Measurements from ENCODE around the gene TMEM135. TPM values are rescaled to one million over a fixed set of nuclear protein-coding genes. Genes with fewer than 3 reads are reported as not detected.

TMEM135 gene
- total RNA-seq, 1 donor from 2014 or later = 16.4 TPM

DNA sequence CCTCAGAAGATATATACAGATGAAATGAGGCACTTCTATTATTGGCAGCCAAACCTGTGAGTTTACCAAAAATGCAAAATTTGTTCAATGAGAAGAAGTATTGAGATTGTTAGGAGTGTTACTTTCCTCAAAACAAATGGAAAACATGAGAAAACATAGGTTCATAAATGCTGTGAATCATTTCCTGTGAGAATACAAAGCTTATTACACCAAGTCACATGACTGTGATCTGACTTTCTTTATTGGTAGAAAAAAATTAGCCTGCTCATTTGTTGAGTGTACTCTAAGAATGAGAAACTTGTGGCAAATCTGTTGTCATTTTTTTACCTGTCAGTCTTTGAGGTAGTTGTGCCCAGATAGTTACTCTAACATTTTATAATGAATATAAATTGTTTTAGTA is 215.1 kb downstream of the TMEM135 start:
- Histone ChIP-seq H3K27ac (replicated peaks) (no peak overlapping the region), H3K4me1 (no peaks in the 10 kb centered on the region), H3K36me3 (no peaks in the 10 kb centered on the region), H3K4me3 (no peak overlapping the region), H3K27me3 (ENCODE audit: low read depth) (no peaks in the 10 kb centered on the region), H3K9me3 (replicated peaks) (no peaks in the 10 kb centered on the region)
- intact Hi-C loops (cut with micrococcal nuclease) = no loop called here
- no peak for DNase-seq
- TF ChIP-seq, protein P1, sequence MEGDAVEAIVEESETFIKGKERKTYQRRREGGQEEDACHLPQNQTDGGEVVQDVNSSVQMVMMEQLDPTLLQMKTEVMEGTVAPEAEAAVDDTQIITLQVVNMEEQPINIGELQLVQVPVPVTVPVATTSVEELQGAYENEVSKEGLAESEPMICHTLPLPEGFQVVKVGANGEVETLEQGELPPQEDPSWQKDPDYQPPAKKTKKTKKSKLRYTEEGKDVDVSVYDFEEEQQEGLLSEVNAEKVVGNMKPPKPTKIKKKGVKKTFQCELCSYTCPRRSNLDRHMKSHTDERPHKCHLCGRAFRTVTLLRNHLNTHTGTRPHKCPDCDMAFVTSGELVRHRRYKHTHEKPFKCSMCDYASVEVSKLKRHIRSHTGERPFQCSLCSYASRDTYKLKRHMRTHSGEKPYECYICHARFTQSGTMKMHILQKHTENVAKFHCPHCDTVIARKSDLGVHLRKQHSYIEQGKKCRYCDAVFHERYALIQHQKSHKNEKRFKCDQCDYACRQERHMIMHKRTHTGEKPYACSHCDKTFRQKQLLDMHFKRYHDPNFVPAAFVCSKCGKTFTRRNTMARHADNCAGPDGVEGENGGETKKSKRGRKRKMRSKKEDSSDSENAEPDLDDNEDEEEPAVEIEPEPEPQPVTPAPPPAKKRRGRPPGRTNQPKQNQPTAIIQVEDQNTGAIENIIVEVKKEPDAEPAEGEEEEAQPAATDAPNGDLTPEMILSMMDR (IDR thresholded peaks at IDR 0.05; ENCODE audit: borderline replicate concordance) = no peak

DNA sequence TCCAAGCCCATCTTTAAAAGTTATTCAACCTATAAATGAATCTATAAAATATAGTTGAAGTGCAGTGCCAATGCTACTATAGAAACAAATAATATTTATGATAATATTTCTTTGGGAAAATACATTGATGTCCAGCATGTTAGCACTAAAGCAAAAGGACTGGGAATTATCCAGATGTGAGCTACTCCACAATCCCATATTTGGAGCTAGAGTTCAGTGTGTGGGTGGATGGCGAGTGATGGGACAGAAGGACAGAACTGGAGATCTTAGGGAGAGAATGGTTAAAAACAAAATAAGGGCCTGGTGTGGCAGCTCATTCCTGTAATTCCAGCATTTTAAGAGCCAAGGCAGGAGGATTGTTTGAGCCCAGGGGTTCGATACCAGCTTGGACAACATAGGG is 216.8 kb downstream of the TMEM135 start:
- Histone ChIP-seq H3K9me3 (replicated peaks) (no peaks in the 10 kb centered on the region), H3K36me3 (no peaks in the 10 kb centered on the region), H3K27me3 (ENCODE audit: low read depth) (no peaks in the 10 kb centered on the region), H3K4me1 (peaks cover 1% of the 10 kb centered on the region), H3K4me3 (no peak overlapping the region), H3K27ac (replicated peaks) (peak overlapping the region; percentile 17)
- TF ChIP-seq, protein P1 (IDR thresholded peaks at IDR 0.05; ENCODE audit: borderline replicate concordance) = no peak
- intact Hi-C loops (cut with micrococcal nuclease) = no loop called here
- DNase-seq = no peak

DNA sequence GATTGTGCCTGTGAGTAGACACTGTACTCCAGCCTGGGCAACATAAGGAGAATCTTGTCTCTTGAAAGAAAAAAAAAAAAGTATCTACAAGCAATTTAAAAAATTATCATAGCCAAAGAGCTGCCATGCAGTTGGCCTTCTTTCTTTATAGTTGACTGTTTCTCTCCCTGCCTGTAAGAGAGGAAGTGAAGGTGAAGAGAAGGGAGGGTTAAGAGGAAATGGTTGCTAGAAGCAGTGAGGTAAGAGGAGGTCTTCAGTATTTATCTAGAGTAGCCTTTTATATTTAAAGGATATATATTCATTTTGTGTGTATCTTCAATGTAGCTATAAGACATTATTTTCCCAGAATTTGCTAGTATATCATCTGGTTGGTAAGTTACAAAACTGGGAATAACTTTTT is 217.9 kb downstream of the TMEM135 start:
- Histone ChIP-seq H3K27ac (replicated peaks) (no peak overlapping the region), H3K27me3 (ENCODE audit: low read depth) (no peaks in the 10 kb centered on the region), H3K9me3 (replicated peaks) (no peaks in the 10 kb centered on the region), H3K36me3 (no peaks in the 10 kb centered on the region), H3K4me1 (peaks cover 11% of the 10 kb centered on the region), H3K4me3 (no peak overlapping the region)
- DNase-seq = no peak
- intact Hi-C loops (cut with micrococcal nuclease) = no loop called here
- TF ChIP-seq, protein P1 (IDR thresholded peaks at IDR 0.05; ENCODE audit: borderline replicate concordance) = no peak

DNA sequence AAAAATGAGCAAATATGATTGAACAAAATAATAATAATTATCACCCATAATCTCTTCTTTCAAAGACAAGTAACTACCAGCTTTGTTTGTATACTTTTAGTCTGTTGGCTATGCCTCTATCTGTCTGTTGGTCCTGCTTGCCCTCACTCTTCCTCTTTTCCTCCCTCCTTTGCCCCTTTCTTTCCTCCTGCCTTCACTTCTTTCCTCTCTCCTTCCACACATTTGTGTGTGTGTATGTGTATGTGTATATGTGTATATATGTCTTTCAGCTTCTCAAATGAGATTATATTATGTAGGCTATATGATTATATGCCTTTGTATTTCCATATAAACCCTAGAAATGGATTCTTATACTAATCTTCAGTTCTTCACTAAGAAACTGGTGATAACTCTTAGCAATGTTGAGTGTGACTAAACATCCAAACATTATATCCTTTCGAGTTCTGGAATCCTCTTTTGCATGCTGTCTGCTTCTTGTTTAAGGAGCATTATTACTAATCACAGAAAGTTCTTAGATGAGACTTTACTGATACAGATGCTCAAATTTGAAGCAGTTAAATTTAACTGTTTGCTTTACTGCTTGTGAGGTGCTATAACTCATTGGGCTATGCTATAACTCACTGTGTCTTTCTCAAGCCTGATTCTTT is 219.1 kb downstream of the TMEM135 start:
- no peaks in the 10 kb centered on the region for H3K27me3 ChIP-seq (ENCODE audit: low read depth)
- TF ChIP-seq, protein P1 (IDR thresholded peaks at IDR 0.05; ENCODE audit: borderline replicate concordance) = no peak
- H3K27ac ChIP-seq (replicated peaks) = no peak overlapping the region
- no peaks in the 10 kb centered on the region for H3K9me3 ChIP-seq (replicated peaks)
- H3K36me3 ChIP-seq = no peaks in the 10 kb centered on the region
- no peak overlapping the region for H3K4me3 ChIP-seq
- H3K4me1 ChIP-seq = peaks cover 17% of the 10 kb centered on the region
- no peak for DNase-seq
- intact Hi-C loops (cut with micrococcal nuclease) = no loop called here

DNA sequence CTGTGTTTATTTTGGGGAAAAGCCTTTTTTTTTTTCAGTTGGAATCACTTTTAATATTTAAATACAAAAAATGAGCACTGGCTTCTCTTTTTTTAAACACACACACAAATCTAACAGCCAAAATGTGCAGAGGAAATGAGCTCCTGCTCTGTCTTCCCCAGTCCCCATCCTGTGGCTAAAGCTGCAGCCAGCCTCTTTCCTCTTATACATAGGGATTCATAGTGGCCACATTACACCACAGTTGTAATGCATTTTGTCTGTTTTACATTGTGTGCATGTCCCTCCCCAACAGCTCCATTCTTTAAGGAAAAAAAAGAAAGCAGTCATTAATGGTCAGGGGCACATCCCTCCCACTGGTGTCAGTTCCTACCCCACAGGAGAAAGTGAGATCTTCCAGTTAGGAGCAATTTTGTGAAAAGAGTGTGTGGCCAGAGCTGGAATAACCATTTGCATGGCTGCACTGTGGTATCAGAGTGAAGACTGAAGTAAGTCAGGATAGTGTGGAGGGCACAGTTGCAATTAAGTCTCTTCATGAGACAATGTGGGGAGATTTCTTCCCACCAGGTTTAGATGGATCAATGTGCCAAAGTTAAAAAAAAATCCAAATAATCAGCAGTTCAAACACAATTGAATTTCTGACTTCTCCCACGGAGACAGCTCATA is 220.6 kb downstream of the TMEM135 start:
- intact Hi-C loops (cut with micrococcal nuclease) = no loop called here
- Histone ChIP-seq H3K9me3 (replicated peaks) (no peaks in the 10 kb centered on the region), H3K4me1 (peaks cover 17% of the 10 kb centered on the region), H3K27me3 (ENCODE audit: low read depth) (no peaks in the 10 kb centered on the region), H3K36me3 (no peaks in the 10 kb centered on the region), H3K27ac (replicated peaks) (no peak overlapping the region), H3K4me3 (no peak overlapping the region)
- TF ChIP-seq, protein P1 (IDR thresholded peaks at IDR 0.05; ENCODE audit: borderline replicate concordance) = no peak
- DNase-seq = no peak
